ENCODE data around the gene PMP22. TPM values are rescaled to one million over a fixed set of nuclear protein-coding genes. Genes with fewer than 3 reads are reported as not detected.

PMP22 gene
- total RNA-seq, 2 donors from 2014 or later: 0.36 TPM; not detected in 1

DNA sequence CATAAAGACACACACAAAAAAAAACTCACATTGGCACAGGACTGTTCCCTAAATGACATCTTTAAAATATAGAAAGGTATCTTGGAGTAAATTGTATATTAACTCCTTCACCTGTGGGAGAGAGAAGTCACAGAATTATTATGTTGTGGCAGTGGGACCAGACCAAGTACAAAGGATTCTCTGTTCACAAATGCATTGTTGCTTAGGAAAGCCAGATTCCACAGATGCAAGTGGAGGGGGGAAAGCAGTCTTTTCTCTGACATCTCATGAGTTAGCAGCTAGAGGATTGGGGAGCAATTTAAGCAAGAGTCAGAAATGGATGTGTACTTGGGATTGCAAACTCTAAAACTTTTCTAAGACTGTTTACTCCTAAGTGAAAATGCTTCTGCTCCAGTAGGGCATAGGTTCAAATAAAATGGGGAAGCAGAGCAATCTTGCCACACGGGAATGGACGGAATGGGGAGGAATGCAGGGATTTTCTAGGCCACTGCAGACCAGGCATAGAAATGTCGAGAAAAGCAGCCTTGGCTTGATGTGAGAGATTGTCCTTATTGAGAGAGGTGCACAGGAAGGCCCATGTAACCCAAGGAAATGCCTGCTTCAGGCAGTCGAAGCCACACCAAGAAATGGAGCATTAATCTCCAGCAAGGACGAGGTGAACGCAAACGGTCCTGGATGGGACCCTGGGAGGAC, 4.1 kb upstream of the PMP22 start:
- DNase-seq (ENCODE audit: low spot score) (no peak), ATAC-seq (no peak)
- peaks cover 33 to 47% of the 10 kb centered on the region in 2 donors for H3K27me3 Mint-ChIP-seq
- peaks cover 6 to 16% of the 10 kb centered on the region in 2 donors for H3K4me1 Mint-ChIP-seq (ENCODE audit: low read depth in 2 of 2)
- H3K36me3 Mint-ChIP-seq: no peaks in the 10 kb centered on the region
- H3K27ac Mint-ChIP-seq: no peak overlapping the region
- H3K9me3 Mint-ChIP-seq: no peaks in the 10 kb centered on the region
- no peak overlapping the region for H3K4me3 Mint-ChIP-seq

DNA sequence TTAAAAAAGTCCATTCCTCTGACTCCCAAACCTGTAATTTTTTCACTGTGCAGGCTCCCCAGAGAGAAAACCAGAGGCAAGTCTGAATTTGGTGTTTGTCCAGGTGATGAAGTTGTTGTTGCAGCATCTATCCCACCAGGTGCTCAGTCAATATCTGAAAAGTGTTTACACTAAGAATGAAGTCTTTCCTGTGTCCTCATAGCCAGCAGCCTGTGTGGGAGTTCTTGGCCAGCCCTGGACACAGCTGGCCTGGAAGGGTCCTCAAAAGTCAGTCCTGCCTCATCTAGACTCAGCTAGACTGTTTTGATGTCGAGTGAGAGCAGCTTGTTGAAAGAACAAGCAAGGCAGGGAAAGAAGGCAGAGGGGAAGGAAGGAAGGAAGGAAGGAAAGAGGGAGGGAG, 3.3 kb upstream of the PMP22 start:
- DNase-seq (ENCODE audit: low spot score) (no peak), ATAC-seq (no peak)
- H3K27ac Mint-ChIP-seq: no peak overlapping the region
- no peaks in the 10 kb centered on the region for H3K36me3 Mint-ChIP-seq
- H3K4me3 Mint-ChIP-seq: no peak overlapping the region
- H3K4me1 Mint-ChIP-seq (ENCODE audit: low read depth in 2 of 2): peaks cover 6 to 16% of the 10 kb centered on the region in 2 donors
- H3K27me3 Mint-ChIP-seq: peaks cover 33 to 51% of the 10 kb centered on the region in 2 donors
- no peaks in the 10 kb centered on the region for H3K9me3 Mint-ChIP-seq

DNA sequence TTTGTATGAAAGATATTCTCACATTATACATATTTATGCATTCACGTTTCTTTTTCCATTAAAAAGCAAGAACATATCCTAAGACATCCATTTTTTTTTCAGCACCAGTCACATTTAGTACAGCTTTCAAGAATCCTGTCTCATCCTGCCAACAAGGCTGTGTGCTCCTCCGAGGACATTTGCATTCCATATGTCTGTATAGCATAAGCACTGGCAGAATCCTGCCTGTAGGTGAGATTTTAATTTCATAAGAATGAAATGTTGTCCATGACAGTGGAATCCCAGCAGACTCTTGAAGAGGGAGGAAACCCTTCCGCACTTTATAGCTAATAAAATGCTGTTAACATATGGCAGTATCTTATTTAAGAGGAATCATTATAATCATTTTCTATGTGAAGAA, 2.9 kb upstream of the PMP22 start:
- Mint-ChIP-seq H3K27ac (no peak overlapping the region), H3K4me1 (ENCODE audit: low read depth in 2 of 2) (peaks cover 6 to 16% of the 10 kb centered on the region in 2 donors), H3K9me3 (no peaks in the 10 kb centered on the region), H3K27me3 (peaks cover 33 to 51% of the 10 kb centered on the region in 2 donors), H3K4me3 (no peak overlapping the region), H3K36me3 (no peaks in the 10 kb centered on the region)
- DNase-seq (ENCODE audit: low spot score) (no peak), ATAC-seq (no peak)

DNA sequence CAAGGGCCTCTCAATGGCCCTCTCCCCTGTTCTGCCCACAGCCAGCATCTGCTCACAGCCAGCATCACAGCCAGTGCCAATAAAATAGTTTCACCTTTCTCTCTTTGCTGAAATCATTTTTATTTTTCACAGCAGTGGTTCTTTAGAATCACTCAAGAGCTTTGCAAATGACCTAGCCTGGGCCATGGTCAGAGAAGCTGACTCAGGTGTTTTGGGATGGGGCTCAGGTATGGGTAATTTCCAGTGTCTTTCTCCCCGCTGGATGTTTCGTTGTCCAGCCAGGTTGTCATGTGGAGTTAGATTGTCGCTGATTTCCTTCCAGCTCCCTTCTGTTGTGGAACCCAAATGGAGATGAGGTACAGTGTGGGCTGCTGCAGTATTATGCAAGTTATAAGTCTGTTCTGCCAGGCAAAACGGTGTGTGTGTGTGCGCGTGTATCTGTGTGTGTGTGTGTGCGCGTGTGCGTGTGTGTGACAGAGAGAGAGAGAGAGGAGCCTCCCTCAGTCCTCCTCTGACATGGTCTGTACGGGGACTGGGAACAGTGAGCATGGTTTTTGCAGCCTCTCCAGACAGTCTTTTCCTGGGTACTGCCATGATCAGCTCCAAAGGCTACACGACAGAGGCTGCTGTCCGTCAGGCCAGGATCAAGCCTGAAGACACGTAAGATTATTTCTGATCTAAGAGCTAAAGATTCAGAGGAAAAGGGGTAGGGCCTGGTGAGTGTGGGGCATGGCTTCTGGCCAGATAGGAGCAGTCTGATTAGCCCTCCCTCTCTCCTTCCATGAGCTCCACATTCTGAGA, 1.4 kb upstream of the PMP22 start:
- Mint-ChIP-seq H3K36me3 (no peaks in the 10 kb centered on the region), H3K4me3 (no peak overlapping the region), H3K27me3 (peaks cover 37 to 59% of the 10 kb centered on the region in 2 donors), H3K4me1 (ENCODE audit: low read depth in 2 of 2) (peaks cover 9 to 14% of the 10 kb centered on the region in 2 donors), H3K27ac (no peak overlapping the region), H3K9me3 (no peaks in the 10 kb centered on the region)
- DNase-seq (ENCODE audit: low spot score) (no peak), ATAC-seq (peak in 1 of 2 donors; percentile 17)

DNA sequence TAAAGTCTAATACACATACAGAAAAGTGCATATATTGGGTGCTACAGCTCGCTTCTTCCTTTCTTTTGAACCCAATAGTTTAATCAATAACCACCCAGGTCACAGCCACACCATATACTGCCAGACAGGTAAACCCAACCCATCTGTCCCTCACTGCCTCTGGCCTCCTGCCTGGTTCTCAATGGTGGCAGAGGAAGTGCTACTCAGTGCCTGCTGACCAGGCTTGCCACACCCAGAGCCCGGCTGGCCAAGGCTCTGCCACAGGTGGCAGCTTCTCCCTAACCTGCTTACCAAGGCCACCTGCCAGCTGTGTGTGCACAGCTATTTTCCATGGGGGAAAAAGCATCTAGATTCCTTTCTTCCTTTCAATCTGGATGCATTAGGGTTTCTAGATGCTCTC, 584 bp downstream of the PMP22 start:
- DNase-seq (ENCODE audit: low spot score): no peak
- no peak overlapping the region for H3K4me3 Mint-ChIP-seq
- no peaks in the 10 kb centered on the region for H3K9me3 Mint-ChIP-seq
- no peak for ATAC-seq
- peaks cover 42 to 68% of the 10 kb centered on the region in 2 donors for H3K27me3 Mint-ChIP-seq
- H3K36me3 Mint-ChIP-seq: no peaks in the 10 kb centered on the region
- H3K4me1 Mint-ChIP-seq (ENCODE audit: low read depth in 2 of 2): peaks cover 5 to 6% of the 10 kb centered on the region in 2 donors
- no peak overlapping the region for H3K27ac Mint-ChIP-seq

DNA sequence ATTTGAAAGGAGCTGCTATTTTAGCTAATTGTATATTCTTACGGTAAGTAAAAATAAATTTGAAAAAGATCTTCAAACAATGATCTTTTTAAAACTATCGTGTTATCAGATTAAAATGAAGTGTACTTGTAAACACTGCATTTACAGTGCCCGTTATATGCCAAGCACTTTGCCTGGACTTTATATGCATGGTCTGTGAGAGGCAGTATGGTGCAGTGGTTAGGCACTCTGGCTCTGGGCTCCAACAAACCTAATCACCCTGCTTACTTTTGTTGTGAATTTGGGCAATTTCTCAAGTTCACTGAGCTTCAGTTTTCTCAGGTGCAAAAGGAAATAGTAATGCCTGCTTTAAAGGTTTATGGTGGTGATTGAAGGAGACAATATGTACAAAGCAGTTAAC, 1.4 kb downstream of the PMP22 start:
- peaks cover 43 to 74% of the 10 kb centered on the region in 2 donors for H3K27me3 Mint-ChIP-seq
- no peaks in the 10 kb centered on the region for H3K36me3 Mint-ChIP-seq
- ATAC-seq (no peak), DNase-seq (ENCODE audit: low spot score) (no peak)
- H3K4me3 Mint-ChIP-seq: no peak overlapping the region
- H3K27ac Mint-ChIP-seq: no peak overlapping the region
- peaks cover 5 to 6% of the 10 kb centered on the region in 2 donors for H3K4me1 Mint-ChIP-seq (ENCODE audit: low read depth in 2 of 2)
- H3K9me3 Mint-ChIP-seq: no peaks in the 10 kb centered on the region

DNA sequence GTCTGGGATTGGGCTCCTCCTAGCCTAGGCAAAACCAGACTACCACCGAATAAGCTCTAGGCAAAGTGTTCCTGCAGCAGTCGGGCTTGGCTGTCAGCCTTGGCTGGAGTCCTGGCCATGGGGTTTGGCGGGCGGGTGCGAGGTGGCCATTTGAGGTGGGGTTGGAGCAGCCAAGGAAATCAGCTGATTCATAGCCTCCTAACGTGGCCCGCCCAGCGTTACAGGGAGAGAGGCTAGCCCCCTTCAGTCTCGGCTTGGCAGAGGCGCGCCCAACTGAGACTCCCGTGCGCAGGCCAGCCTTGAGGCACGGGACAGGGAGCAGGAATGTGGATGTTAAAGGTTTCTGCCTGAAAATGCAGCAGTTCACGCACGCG, 1.9 kb downstream of the PMP22 start:
- ATAC-seq: no peak
- H3K4me1 Mint-ChIP-seq (ENCODE audit: low read depth in 2 of 2): peaks cover 5 to 6% of the 10 kb centered on the region in 2 donors

DNA sequence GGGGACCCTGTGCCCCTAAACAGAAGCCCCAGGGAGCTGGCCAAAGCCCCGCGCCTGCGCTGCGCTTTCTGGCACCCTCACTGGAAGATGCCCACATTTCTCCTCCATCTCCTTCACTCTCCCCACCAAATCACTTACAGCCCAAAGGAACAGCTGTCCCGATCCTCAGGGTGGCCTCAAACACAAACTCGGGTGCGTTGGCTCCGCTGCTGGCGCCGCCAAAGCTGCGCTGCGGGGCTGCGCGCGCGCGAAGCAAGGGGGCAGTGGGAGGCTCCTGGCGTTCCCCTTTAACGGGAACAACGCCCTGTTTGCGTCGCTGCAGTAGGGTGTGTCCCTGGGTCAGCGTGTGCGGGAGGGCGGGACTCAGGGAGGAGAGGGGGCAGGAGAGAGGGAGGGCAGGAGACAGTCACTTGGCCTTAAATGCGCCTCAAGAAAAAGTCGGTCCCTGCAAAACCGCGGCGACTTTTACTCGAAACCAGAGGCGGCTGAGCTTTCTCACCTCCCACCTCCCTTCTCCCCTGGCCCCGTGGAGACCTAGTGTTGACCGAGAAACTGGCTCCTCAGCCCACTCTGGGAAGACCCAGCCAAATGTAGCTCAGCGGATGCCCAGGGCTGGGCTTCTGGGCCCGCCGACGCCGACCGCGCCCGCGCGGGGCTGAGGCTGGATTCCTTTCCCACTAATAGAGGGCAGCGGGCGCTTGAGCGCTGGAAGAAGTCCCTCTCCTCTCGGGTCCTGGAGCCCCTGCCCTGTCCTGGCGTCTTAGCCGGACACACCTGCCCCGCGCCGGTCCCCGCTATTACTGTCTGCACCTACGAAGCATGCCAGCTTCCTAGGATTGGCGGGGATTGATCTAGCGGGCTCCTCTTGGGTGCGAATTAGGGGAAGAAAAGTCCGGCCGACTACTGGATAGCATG, 2.6 kb downstream of the PMP22 start:
- Mint-ChIP-seq H3K36me3 (no peaks in the 10 kb centered on the region), H3K27me3 (peaks cover 44 to 67% of the 10 kb centered on the region in 2 donors), H3K27ac (no peak overlapping the region), H3K4me3 (peak overlapping the region; percentile 44), H3K4me1 (ENCODE audit: low read depth in 2 of 2) (peaks cover 8 to 9% of the 10 kb centered on the region in 2 donors), H3K9me3 (no peaks in the 10 kb centered on the region)
- DNase-seq (ENCODE audit: low spot score): no peak
- ATAC-seq: peak in 1 of 2 donors; percentile 3

More for the DNA sequence above, 1.9 kb downstream of the PMP22 start:
- Mint-ChIP-seq H3K9me3 (no peaks in the 10 kb centered on the region), H3K4me3 (no peak overlapping the region), H3K27ac (no peak overlapping the region), H3K27me3 (peaks cover 44 to 73% of the 10 kb centered on the region in 2 donors), H3K36me3 (no peaks in the 10 kb centered on the region)
- DNase-seq (ENCODE audit: low spot score): no peak

DNA sequence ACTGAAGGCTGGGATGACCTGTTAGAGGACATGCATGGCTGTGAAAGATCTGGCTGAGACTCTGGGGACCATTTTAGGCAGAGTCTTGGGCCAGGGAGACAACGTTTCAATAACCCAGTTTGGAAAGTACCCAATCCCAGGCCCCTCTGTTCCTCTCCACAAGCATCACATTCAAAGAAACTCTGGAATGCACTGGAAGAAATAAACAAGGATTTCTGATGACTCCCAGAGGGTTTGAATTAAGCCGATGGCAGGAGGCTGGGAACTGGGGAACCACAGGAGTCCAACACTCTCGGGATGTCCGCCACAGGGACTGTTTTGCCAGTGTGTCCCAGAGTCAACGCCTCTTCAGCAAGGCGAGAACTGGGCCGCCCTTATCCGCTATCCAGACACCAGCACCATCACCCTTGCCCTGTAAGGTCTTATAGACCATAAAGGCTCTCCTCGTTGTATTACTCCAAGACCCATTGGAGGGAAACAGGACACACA, 3.3 kb downstream of the PMP22 start:
- peaks cover 15% of the 10 kb centered on the region in 2 donors for H3K4me1 Mint-ChIP-seq (ENCODE audit: low read depth in 2 of 2)
- H3K36me3 Mint-ChIP-seq: no peaks in the 10 kb centered on the region
- no peaks in the 10 kb centered on the region for H3K9me3 Mint-ChIP-seq
- DNase-seq (ENCODE audit: low spot score) (no peak), ATAC-seq (no peak)
- no peak overlapping the region for H3K27ac Mint-ChIP-seq
- peaks cover 41 to 67% of the 10 kb centered on the region in 2 donors for H3K27me3 Mint-ChIP-seq
- peak overlapping the region; percentile 44 for H3K4me3 Mint-ChIP-seq

DNA sequence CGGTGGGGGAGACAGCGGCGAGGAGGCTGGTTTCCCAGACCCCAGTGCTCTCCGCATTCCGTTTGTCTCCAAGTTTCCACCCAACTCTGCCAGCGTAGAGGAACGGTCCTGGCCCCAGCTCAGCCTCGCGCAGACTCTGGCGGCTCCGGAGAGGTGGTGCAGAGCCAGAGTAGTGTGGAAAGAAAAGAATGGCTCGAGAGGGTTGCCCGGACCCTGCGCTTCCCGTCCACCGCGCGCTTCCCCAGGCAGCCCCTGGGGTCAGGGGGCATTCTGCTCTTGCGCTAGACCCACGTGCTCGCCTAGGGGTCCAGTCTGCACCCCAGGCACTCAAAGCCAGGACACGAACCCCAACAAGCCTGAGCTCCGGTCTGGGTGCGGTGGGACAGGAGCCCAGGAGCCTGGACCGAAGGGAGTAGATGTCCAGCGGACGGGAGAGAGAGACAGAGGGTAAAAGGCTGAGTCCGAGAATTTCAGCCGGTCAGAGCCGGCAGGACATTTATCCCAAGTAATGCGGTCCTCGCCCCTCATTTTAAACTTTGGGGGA, 3.8 kb downstream of the PMP22 start:
- no peak overlapping the region for H3K27ac Mint-ChIP-seq
- peaks cover 15 to 18% of the 10 kb centered on the region in 2 donors for H3K4me1 Mint-ChIP-seq (ENCODE audit: low read depth in 2 of 2)
- H3K36me3 Mint-ChIP-seq: no peaks in the 10 kb centered on the region
- H3K4me3 Mint-ChIP-seq: peak overlapping the region; percentile 78
- H3K27me3 Mint-ChIP-seq: peaks cover 39 to 67% of the 10 kb centered on the region in 2 donors
- DNase-seq (ENCODE audit: low spot score) (no peak), ATAC-seq (no peak)
- H3K9me3 Mint-ChIP-seq: no peaks in the 10 kb centered on the region

DNA sequence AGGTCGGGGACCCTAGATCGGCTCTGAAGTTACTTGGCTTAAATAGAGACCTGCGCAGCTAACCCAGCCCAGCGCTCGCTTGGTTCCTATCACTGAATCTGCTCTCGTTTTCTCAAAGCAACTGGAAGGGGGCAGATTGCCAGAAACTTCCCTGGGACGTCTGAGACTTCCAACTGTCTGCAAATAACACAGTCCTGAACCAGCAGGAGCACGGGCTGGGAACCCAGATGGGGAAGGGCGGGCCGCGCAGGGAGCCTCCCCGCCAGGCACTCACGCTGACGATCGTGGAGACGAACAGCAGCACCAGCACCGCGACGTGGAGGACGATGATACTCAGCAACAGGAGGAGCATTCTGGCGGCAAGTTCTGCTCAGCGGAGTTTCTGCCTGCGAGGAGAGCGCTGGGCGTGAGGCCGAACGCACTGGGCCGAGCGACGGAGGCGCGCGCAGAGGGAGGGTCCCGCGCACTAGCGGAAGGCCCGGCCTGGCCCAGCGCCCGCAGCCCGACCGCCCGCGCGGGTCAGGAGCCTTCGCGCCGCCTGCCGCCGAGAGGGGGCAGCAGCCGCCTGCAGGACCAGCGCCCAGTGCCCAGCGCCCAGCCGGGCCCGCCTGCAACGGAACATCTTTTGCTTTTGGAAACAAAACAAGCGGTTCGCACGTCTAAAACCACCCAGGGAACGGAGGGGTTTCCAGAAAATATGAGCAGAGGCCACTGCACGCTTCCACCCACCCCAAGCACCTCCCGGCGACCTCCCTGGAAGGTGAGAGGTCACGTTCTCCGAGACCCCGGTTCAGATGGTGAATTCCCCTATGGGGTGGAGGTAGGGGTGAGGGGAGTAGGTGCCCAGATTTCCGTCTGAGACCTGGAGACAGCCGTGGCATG, 4.5 kb downstream of the PMP22 start:
- Mint-ChIP-seq H3K9me3 (no peaks in the 10 kb centered on the region), H3K4me3 (peak overlapping the region; percentile 78), H3K27ac (no peak overlapping the region), H3K27me3 (peaks cover 40 to 66% of the 10 kb centered on the region in 2 donors), H3K36me3 (no peaks in the 10 kb centered on the region), H3K4me1 (ENCODE audit: low read depth in 2 of 2) (peaks cover 15 to 18% of the 10 kb centered on the region in 2 donors)
- ATAC-seq: peak; percentile 89 to 91
- DNase-seq (ENCODE audit: low spot score): peak; percentile 71

DNA sequence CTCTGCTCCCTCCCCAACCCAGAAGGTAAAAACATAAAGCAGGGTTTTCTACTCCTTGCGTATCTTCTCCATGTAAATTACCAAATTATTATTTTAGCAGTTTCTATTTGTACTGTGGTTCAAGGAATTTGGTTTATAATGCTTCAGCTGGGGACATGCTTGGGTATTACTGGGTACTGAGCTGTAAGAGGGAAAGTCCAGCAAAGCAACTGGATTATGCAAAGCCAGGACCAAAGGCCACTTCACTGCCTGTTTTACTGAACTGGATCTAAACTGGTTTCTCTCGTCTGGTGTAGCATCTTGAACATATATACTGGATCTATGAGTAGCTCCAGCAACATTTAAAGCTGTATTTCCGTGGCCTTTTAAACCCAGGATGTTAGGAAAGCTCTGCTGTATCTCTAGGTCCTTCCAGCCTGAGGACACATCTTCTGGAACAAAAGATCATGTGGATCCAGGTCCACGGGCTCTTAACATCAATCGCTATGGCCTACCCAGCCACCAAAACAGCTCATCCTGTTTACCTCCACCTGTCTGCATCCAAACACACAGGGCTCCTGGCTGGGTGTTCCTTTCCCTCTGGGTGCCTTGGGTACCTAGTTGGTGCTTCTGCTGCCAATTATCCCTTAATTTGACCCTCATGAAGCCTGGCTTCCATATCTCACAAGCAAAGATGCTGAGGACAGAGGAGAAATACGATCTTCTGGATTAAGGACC, 7.2 kb downstream of the PMP22 start:
- Mint-ChIP-seq H3K27me3 (peaks cover 39 to 66% of the 10 kb centered on the region in 2 donors), H3K9me3 (no peaks in the 10 kb centered on the region), H3K4me3 (no peak overlapping the region), H3K4me1 (ENCODE audit: low read depth in 2 of 2) (peaks cover 15 to 18% of the 10 kb centered on the region in 2 donors), H3K27ac (no peak overlapping the region), H3K36me3 (no peaks in the 10 kb centered on the region)
- DNase-seq (ENCODE audit: low spot score): no peak
- no peak for ATAC-seq
